IPS-NIHi7 (cell line): ENCODE measurements around the gene XAF1.
"Not testable (repeated sequence)": the region's sequence is repeated elsewhere in the genome, so short reads cannot be mapped to it uniquely, and the experiment has no call there.

Experiments
- DNase-seq: peaks from one replicate; pipeline ENCODE4 v3.0.0; 2012; ENCODE audit warnings: mixed read lengths; ENCODE audit errors: extremely low spot score

The XAF1 gene, protein sequence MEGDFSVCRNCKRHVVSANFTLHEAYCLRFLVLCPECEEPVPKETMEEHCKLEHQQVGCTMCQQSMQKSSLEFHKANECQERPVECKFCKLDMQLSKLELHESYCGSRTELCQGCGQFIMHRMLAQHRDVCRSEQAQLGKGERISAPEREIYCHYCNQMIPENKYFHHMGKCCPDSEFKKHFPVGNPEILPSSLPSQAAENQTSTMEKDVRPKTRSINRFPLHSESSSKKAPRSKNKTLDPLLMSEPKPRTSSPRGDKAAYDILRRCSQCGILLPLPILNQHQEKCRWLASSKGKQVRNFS

DNA sequence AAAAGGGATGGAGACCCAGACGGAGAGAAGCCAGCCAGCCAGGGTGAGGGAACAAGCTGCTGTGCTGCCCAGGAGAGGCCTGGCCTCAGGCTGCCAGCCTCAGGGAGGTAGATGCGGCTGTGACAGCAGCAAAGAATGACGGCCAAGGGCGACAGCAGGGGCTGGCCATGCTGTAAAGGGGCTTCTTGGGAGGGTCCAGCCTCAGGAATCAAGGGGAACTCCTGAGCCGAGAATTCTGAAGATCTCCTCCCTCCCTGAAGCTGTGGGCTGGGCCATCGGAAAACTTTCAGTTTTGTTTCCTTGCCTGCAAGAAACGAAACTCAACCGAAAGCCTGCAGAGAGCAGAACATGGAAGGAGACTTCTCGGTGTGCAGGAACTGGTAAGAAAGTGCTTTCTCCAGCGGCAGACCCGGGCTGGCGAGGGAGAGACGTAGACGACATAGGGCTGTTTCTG lies at the start of gene XAF1:
Gene XAF1 (plus strand): TSS at position 316 of the 454 bp plus-strand sequence. CDS start 33 bp downstream, at position 349.
- DNase-seq = no peak

DNA sequence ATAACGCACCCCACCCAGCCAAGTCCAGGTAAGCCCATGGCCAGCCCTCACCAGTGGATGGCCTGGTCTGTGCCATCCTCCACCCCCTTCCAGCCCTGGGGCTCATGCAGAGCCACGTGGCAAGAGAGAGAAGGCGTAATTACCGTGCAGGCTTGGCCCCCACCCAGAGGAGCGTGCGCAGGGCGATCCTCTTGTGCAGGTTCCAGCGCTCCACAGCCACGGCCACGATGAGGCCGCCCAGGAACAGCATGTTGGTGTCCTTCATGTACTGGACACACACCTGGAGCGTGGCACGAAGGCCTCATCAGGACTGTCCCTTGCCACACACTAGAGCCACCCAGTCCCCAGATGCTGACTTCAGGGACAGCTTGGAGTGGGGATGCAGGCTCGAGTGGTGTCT lies 49.3 kb upstream of the XAF1 start:
- no peak for DNase-seq

- no peak for DNase-seq
These were observed 48.9 kb upstream of the XAF1 start for GRCh38 chr17:6706996-6707395.

DNA sequence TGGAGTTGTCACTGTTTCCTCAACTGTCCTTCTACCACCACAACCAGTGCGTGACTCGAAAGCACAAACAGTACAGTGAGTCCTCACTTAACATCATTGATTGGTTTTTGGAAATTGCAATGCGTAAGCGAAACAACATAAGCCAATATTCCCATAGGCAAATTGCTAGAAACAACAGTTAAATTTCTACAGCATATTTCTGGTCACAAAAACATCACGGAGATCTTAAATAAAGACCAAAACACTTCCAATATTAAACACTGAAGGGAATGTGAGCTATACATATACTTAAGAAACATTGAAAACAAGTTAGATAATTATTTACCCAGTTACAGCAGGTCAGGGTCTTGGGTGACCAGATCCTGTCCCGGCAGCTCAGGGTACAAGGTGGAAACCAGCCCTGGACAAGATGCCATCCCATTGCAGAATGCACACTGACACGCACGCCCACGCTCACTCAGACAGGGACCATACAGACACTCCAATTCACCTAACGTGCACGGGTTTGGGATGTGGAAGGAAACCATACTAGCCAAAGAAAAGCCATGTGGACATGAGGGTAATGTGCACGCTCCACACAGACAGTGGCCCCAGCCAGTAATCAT lies 47.4 kb upstream of the XAF1 start:
- no peak for DNase-seq

- DNase-seq = no peak
These were observed 45.5 kb upstream of the XAF1 start for GRCh38 chr17:6710317-6710716.

GRCh38 chr17:6711081-6711674 lies 44.7 kb upstream of the XAF1 start:
- no peak for DNase-seq

GRCh38 chr17:6711681-6712057 lies 44.2 kb upstream of the XAF1 start:
- no peak for DNase-seq

DNA sequence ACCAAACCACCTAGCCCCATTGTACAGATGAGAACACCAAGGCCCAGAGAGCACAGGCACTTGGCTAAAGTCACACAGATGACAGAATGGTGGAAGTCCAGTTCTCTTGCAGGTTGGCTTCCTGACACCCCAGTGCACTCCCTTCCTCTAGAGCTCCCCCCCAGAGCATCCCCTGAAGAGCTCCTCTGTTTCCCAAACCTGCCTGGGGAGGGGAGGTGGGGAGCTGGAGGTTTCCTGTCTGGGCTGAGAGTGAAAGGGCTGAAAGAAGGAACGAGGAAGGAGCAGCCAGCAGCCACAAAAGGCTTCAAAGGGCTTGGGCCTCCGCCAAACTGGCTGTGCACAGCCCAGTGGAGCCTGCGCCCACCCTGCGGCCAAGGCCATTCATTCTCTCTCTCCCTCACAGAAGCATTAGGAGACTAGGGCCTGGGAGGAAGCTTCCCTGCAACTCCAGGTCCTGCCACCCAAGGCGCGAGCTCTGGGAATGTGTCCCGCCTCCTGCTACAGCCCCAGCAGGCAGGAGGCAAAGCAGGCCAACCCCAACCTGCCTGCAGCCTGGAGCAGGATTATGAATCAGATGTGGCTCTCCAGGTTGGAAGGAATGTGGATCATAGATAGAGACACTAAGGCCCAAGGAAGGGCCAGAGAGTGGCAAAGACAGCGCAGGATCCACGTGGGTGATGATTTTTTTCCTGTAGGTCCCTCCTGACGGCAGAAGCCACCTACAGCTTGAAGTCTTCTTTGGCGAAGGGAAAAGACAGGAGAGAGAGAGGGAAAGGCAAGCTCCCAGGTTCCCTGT lies 43.6 kb upstream of the XAF1 start:
- DNase-seq = peak; percentile 84

GRCh38 chr17:6712854-6713129 lies 43.1 kb upstream of the XAF1 start:
- DNase-seq = no peak

- DNase-seq = peak; percentile 89
These were observed 42.5 kb upstream of the XAF1 start, which contains the start of gene SLC13A5 for GRCh38 chr17:6713130-6713917. Gene SLC13A5 (minus strand): TSS chr17:6713369. CDS start chr17:6713333, 36 bp downstream.

- DNase-seq = peak; percentile 35
These were observed 42.0 kb upstream of the XAF1 start for GRCh38 chr17:6713918-6714271.

GRCh38 chr17:6714315-6714874 lies 41.5 kb upstream of the XAF1 start:
- no peak for DNase-seq

GRCh38 chr17:6716736-6717135 lies 39.1 kb upstream of the XAF1 start:
- DNase-seq = no peak

- DNase-seq = no peak
These were observed 34.1 kb upstream of the XAF1 start for GRCh38 chr17:6721744-6722143.

DNA sequence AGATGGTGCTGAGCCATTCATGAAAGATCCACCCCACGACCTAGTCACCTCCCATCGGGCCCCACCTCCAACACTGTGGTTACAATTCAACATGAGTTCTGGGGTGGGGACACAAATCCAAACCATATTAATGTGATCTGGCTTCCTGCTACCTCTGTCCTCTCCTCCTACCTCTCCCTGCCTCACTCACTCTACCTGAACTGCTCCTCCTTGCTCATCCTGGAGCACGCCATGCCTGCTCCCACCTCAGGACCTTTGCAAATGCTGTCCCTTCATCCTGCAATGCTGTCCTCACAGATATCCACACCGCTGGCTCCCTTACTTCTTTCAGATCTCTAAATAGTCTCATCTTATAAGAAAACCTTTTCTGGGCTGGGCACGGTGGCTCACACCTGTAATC lies 31.8 kb upstream of the XAF1 start:
- no peak for DNase-seq

DNA sequence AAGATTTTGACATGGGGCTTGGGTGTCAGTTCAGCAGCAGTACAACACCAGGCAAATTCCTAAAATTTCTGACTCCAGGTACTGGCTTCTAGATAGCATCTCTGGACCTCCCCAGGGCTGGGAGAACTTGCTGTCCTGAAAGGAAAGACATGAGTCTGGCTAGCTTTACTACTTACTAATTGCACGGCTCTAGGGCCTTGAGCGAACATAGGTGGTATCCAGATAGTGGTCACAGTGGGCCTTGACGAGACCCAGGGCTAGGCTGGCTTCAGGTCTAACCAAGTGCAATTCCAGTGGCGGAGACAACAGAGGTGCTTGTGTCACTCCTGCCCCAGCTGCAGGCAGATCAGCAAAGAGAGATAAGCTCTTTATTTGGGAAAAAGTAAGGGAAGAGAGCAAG lies 26.3 kb upstream of the XAF1 start:
- DNase-seq = no peak

DNA sequence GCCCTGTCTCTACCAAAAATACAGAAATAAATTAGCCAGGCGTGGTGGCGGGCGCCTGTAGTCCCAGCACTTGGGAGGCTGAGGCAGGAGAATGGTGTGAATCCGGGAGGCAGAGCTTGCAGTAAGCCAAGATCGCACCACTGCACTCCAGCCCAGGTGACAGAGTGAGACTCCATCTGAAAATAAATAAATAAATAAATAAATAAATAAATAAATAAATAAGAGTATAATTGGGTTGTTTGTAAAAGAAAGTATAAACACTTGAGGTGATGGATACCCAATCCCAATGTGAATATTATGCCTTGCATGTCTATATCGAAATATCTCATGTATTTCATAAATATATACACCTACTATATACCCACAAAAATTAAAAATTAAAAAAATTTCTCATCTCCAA lies 9.2 kb upstream of the XAF1 start:
- DNase-seq = not testable (repeated sequence)

GRCh38 chr17:6748617-6749016 lies 7.2 kb upstream of the XAF1 start:
- DNase-seq = no peak

DNA sequence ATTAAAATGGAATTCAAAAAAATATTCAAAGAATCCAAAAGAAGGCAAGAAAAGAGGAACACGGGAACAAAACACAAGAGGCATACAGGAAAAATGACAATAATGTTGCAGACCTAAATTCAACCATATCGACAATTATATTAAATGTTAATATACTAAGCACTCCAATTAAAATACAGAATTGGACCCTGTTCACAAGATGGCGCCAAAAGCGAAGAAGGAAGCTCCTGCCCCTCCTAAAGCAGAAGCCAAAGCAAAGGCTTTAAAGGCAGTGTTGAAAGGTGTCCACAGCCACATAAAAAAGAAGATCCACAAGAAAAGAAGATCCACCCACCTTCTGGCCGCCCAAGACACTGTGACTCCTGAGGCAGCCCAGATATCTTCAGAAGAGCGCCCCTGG lies 6.3 kb upstream of the XAF1 start:
- no peak for DNase-seq

- peak; percentile 19 for DNase-seq
These were observed 3.6 kb upstream of the XAF1 start for GRCh38 chr17:6752068-6752909.
